ENCODE results near the gene LILRA6.
"Not testable (repeated sequence)": the region's sequence is repeated elsewhere in the genome, so short reads cannot be mapped to it uniquely, and the experiment has no call there.

Gene LILRA6

DNA sequence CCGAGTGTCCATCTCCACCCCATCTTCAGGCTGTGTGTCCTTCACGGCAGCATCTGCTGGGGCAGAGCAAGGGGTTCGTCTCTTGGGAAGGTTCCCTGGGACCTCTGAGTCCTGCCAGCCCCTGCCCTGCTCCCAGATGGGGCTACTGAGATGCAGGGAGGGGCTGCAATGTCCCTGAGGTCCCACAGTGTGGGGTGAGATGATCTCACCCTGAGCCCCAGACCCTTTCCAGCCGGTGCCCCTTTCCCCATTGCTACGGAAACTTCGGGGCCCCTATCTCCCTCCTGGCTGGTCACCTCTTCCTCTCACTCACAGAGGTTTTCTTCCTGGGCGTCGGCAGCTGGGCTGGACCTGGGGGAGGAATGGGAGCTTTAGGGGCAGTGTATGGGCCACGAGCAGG is 33.4 kb upstream of the LILRA6 start:
- FAIRE-seq (no peak), DNase-seq (ENCODE audit: insufficient read length) (no peak)
- TF ChIP-seq TAF1 (IDR thresholded peaks at IDR 0.05; ENCODE audit: borderline replicate concordance, low read depth, low read length) = no peak
- TF ChIP-seq POLR2AphosphoS5 (IDR thresholded peaks at IDR 0.05; ENCODE audit: low read depth, low read length) = no peak
- TF ChIP-seq POLR2A (IDR thresholded peaks at IDR 0.05; ENCODE audit: low read depth, low read length) = no peak

DNA sequence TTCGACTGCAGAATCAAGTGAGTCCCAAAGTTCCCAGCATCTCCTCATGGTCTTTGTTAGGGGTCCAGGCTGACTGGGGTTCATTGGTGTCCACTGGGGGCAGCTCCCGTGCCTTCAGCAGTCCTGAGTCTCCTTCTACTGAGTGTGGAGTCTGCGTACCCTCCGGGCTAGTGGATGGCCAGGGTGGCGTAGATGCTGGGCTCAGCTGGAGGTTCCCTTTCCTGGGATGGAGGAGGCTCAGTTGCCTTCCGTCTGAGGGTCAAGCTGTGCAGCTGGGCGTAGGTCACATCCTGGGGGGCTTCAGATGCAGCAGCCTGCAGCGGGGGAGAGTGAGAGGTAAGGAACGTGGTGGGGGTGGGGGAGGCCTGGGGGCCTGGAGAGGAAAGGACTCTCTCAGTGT is 31.9 kb upstream of the LILRA6 start:
- FAIRE-seq = not testable (repeated sequence)

DNA sequence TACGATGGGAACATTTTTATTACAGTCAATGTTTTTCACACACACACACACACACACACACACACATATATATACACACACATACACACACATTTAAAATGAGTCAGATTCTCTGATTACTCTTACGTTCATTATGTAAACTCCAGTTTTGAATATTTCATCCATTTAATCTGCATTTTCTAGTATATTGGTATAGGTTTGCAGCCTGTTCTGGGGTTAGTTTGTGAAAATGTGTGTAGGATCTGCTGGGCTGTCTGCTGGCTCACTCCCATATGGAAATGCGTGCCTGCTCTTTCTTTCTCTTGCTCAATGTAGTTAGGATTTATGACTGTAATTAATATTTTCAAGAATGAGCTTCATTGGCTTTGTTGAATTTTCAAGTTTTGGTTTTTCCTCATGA is 31.2 kb upstream of the LILRA6 start:
- FAIRE-seq (no peak), DNase-seq (ENCODE audit: insufficient read length) (no peak)
- TF ChIP-seq POLR2A (IDR thresholded peaks at IDR 0.05; ENCODE audit: low read depth, low read length) = no peak
- no peak for TF ChIP-seq TAF1 (IDR thresholded peaks at IDR 0.05; ENCODE audit: borderline replicate concordance, low read depth, low read length)
- no peak for TF ChIP-seq POLR2AphosphoS5 (IDR thresholded peaks at IDR 0.05; ENCODE audit: low read depth, low read length)

More for the DNA sequence above, 31.9 kb upstream of the LILRA6 start:
- not testable (repeated sequence) for DNase-seq (ENCODE audit: insufficient read length)

DNA sequence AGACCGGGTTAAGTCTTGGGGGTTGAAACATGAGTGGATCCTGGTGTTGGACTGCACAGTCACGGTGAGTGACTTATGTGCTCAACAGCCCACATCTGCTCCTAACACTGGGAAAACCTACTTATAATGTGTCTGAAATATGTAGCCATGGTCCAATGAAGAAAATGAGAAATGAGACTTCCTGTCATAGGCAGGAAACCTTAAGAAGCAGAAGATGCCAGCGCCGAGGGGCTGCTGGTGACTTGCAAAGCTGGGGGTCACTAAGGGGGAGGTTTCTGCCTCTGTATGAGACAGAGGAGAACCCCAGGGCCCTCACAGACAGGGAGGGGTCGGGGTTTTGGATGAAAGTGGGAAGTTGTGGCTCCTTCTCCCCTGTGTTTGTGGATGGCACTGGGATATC is 29.6 kb upstream of the LILRA6 start:
- FAIRE-seq; DNase-seq (ENCODE audit: insufficient read length): not testable (repeated sequence)

DNA sequence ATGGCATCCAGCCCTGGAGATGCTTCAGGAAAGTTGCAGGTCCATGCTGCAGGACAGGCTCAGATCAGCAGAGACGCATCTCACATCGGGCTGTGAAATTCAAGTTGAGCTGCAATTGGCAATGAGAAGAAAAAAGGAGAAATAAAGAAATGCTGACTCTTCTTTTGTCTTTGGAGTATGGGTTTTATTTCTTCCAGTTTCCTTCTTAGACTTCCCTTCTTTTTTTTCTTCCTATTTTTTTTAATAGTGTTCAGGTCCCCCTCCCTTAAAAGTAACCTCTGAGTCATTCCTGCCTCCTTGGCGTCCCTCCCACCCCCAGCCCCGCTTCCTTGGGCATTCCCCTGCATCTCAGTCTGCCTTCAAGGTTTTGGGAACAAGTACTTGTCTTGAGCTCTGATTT is 29.0 kb upstream of the LILRA6 start:
- not testable (repeated sequence) for FAIRE-seq

DNA sequence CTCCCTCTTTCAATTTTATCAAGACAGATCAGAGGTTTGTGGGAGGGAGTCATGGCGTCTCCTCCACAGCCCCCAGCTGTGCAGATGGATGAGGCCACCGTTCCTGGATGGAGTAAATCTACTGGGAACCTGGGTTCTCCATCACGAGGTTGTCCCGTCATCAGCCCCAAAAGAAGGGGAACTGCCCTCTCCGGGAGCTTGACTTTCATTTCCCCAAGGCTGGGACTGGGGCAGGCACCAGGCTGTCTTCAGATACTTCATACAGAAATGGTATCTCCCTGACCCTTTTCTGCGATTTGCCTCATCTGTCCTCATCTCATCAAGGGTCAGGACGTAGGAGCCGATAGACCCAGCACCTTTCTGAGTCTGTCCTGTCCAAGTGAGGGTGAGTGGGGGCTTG is 28.5 kb upstream of the LILRA6 start:
- TF ChIP-seq TAF1 (IDR thresholded peaks at IDR 0.05; ENCODE audit: borderline replicate concordance, low read depth, low read length) (no peak), POLR2AphosphoS5 (IDR thresholded peaks at IDR 0.05; ENCODE audit: low read depth, low read length) (no peak), POLR2A (IDR thresholded peaks at IDR 0.05; ENCODE audit: low read depth, low read length) (no peak)
- DNase-seq (ENCODE audit: insufficient read length) = no peak
- FAIRE-seq = no peak

More for the DNA sequence above, 29.0 kb upstream of the LILRA6 start:
- not testable (repeated sequence) for DNase-seq (ENCODE audit: insufficient read length)

DNA sequence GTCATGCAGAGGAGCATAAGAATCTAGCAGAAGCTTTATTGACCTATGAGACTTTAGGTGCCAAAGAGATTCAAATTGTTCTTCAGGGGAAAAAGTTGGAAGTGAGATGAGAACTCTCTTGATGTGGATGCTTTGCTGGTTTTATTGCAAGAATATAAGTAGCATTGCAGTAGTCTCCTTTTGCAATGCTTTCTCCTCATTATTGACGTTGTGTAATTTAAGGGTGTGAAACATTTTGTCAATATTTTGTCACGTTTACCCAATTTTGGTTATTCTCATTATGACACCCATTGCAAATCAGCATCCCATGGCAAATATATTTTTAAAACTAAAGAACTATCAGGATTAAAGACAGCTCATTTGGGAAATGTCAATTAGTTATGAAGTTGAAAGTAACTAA is 26.3 kb upstream of the LILRA6 start:
- DNase-seq (ENCODE audit: insufficient read length) (no peak), FAIRE-seq (no peak)
- no peak for TF ChIP-seq POLR2AphosphoS5 (IDR thresholded peaks at IDR 0.05; ENCODE audit: low read depth, low read length)
- TF ChIP-seq POLR2A (IDR thresholded peaks at IDR 0.05; ENCODE audit: low read depth, low read length) = no peak
- no peak for TF ChIP-seq TAF1 (IDR thresholded peaks at IDR 0.05; ENCODE audit: borderline replicate concordance, low read depth, low read length)

DNA sequence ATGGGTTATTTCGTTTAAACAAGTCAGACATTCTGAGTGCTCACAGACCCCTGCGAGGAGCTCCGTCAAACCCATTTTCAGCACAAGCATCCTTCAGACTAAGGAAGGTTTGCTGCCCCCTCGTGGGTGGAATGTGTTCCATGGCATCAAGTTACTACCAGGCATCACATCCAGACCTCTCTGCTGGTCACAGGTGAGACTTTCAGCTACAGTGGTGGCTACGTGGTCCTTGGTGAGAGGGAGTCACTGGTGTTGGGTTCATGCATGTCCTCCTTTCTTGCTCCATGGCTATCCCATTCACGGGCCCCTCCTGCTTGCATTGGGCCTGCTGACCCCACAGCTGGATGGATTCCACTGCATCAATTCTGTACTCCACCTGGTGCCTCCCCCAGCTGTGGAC is 23.5 kb upstream of the LILRA6 start:
- no peak for TF ChIP-seq POLR2AphosphoS5 (IDR thresholded peaks at IDR 0.05; ENCODE audit: low read depth, low read length)
- no peak for TF ChIP-seq POLR2A (IDR thresholded peaks at IDR 0.05; ENCODE audit: low read depth, low read length)
- no peak for DNase-seq (ENCODE audit: insufficient read length)
- peak; percentile 88 for FAIRE-seq

DNA sequence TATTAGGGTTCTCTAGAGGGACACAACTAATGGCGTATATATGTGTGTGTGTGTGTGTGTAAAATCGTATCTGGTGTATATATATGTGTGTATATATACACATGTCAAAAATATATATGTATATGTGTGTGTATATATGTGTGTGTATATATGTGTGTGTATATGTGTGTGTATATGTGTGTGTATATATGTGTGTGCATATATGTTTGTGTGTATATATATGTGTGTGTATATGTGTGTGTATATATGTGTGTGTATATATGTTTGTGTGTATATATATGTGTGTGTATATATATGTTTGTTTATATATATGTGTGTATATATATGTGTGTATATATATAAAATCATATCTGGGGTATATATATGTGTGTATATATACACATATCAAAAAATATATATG is 19.9 kb upstream of the LILRA6 start:
- TF ChIP-seq POLR2A (IDR thresholded peaks at IDR 0.05; ENCODE audit: low read depth, low read length) = no peak
- TF ChIP-seq TAF1 (IDR thresholded peaks at IDR 0.05; ENCODE audit: borderline replicate concordance, low read depth, low read length) = no peak
- TF ChIP-seq POLR2AphosphoS5 (IDR thresholded peaks at IDR 0.05; ENCODE audit: low read depth, low read length) = no peak
- no peak for DNase-seq (ENCODE audit: insufficient read length)
- FAIRE-seq = no peak

DNA sequence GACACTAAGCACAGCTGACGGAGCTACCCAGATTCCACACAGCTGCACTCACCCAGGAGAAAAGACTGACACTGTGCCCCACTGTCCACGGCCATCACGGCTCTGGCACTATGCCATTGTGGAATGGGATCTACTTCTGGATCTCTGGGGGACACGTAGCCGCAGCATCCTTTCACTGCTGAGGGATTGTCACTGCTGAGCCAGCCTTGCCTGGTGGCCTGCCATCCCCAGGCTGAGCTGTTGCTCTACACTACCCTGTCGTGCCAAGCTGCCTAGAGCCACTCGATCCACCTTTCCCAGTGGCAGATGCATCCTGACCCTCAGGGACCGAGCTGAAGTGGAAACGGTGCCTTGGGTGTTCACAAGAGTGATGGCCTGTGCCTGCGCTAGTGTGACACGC is 19.5 kb upstream of the LILRA6 start:
- DNase-seq (ENCODE audit: insufficient read length) = no peak
- TF ChIP-seq POLR2A (IDR thresholded peaks at IDR 0.05; ENCODE audit: low read depth, low read length) = no peak
- FAIRE-seq = no peak

DNA sequence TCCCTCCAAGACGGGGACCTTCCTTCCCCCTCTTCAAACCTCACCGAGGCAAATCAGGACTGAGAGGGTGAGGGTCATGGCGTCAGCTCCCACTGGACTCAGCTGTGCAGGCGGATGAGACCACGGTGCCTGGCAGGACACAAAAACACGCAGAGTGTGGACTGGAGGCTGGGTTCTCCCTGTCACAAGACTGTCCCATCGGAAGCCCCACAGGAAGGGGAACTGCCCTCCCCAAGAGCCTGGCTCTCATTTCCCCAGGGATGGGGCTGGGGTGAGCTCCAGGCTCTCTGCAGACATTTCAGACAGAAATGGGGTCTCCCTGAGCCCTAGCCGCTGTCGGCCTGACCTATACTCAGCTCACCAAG is 14.5 kb upstream of the LILRA6 start, which contains the start of gene LILRB5:
Gene LILRB5, minus strand, starts transcription at position 158 of the 365 bp plus-strand sequence. Its CDS starts 80 bp downstream, at position 78.
- DNase-seq (ENCODE audit: insufficient read length) (no peak), FAIRE-seq (no peak)
- TF ChIP-seq TAF1 (IDR thresholded peaks at IDR 0.05; ENCODE audit: borderline replicate concordance, low read depth, low read length) (no peak), POLR2A (IDR thresholded peaks at IDR 0.05; ENCODE audit: low read depth, low read length) (no peak), POLR2AphosphoS5 (IDR thresholded peaks at IDR 0.05; ENCODE audit: low read depth, low read length) (no peak)

DNA sequence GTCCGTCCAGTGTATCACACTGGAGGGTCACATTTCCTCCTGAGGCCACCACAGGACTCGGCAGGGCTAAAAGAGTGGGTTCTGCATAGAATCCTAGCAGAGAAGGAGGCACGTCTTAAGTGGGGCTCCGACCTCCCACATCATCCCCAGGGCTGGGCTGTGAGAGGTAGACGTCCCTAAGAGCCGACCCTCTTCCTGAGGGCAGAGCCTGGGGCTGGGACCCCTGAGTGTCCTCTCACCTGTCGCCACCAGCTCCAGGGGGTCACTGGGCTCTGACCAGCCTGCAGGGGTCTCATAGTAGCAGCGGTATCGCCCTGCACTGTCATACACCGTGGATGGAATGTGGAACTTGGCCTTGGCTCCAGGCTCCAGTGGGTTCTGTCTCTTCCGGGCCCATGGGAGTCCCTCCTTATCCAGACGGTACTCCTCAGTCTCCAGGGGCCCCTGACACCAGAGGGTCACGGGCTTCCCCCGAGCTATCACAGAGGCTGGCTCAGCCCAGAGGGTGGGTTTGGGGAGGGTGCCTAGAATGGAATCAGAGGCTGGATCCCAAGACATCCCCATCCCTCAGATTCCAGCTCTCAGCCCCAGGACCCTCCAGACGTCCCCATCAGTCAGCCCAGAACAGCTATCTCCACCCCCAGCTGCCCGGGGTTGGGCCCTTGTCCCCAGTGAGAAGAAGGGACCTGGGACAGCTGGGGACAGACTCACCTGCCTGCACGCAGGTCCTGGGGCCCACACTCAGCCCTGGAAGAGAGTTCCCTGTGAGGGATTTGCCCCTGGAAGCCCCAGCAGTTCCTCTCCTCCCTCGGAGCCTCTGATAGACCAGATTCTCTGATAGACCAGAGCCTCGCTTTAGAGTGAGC is 13.9 kb upstream of the LILRA6 start:
- TF ChIP-seq POLR2AphosphoS5 (IDR thresholded peaks at IDR 0.05; ENCODE audit: low read depth, low read length) (no peak), POLR2A (IDR thresholded peaks at IDR 0.05; ENCODE audit: low read depth, low read length) (no peak), TAF1 (IDR thresholded peaks at IDR 0.05; ENCODE audit: borderline replicate concordance, low read depth, low read length) (no peak)
- no peak for DNase-seq (ENCODE audit: insufficient read length)
- FAIRE-seq = no peak

DNA sequence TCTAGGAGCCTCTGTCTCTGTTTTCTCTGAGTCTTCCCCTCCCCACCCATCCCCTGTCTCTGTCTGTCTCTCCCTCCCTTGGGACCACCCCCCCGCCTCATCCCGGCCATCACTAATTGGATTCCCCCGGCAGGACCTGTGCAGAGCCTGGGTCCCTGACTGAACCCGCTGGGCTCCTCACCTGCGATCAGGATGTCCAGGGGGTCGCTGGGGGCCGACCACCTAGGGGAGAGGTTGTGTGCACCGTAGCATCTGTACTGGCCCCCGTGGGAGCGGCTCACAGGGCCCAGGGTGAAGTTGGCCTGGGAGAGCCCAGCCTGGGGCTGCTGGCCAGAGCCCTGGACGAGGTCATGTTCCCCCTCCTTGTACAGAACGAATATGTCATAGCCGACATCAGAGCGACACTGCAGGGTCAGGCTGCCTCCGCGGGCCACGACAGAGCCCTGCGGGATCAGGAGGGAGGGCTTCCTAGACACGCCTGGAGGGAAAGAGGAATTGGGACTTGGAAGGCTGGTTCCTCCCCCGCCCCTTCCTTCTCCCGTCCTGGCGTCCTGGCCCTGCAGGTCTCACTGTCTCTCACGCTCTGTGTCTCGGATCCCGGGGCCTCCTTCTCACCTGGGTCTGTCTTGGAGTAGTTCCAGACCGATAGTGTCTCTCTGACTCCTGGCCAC is 12.7 kb upstream of the LILRA6 start:
- no peak for DNase-seq (ENCODE audit: insufficient read length)
- no peak for FAIRE-seq
- TF ChIP-seq TAF1 (IDR thresholded peaks at IDR 0.05; ENCODE audit: borderline replicate concordance, low read depth, low read length) (no peak), POLR2AphosphoS5 (IDR thresholded peaks at IDR 0.05; ENCODE audit: low read depth, low read length) (no peak), POLR2A (IDR thresholded peaks at IDR 0.05; ENCODE audit: low read depth, low read length) (no peak)

Data from GM12892 (cell line).